Ishikawa (cell line): ENCODE results near the gene HOXA2.

ENCODE experiments used
- CEBPB ChIP-seq: IDR thresholded peaks from 2 replicates; pipeline ENCODE4 v1.6.1; 2012
- CREB1 ChIP-seq: IDR thresholded peaks from 2 replicates; pipeline ENCODE4 v1.6.1; 2012; ENCODE audit warnings: low read depth
- EGR1 ChIP-seq: IDR thresholded peaks from 2 replicates; pipeline ENCODE4 v1.6.1; 2012
- EP300 ChIP-seq: IDR thresholded peaks from 2 replicates; pipeline ENCODE4 v1.6.1; 2012; ENCODE audit warnings: borderline replicate concordance
- FOXM1 ChIP-seq: IDR thresholded peaks from 2 replicates; pipeline ENCODE4 v1.6.1; 2012; ENCODE audit warnings: low read depth, borderline replicate concordance
- MAX ChIP-seq: IDR thresholded peaks from 2 replicates; pipeline ENCODE4 v1.6.1; 2012
- NFIC ChIP-seq: IDR thresholded peaks from 2 replicates; pipeline ENCODE4 v1.6.1; 2012
- RAD21 ChIP-seq: IDR thresholded peaks from 2 replicates; pipeline ENCODE4 v1.6.1; 2012; ENCODE audit warnings: low read depth
- REST ChIP-seq: IDR thresholded peaks from 2 replicates; pipeline ENCODE4 v1.6.1; 2012; ENCODE audit warnings: low read depth, mild to moderate bottlenecking
- TAF1 ChIP-seq: IDR thresholded peaks from 2 replicates; pipeline ENCODE4 v1.6.1; 2012; ENCODE audit warnings: low read depth, mild to moderate bottlenecking
- TCF12 ChIP-seq: IDR thresholded peaks from 2 replicates; pipeline ENCODE4 v1.6.1; 2012; ENCODE audit warnings: low read depth
- TEAD4 ChIP-seq: IDR thresholded peaks from 2 replicates; pipeline ENCODE4 v1.6.1; 2012
- USF1 ChIP-seq: IDR thresholded peaks from 2 replicates; pipeline ENCODE4 v1.6.1; 2012
- YY1 ChIP-seq: IDR thresholded peaks from 2 replicates; pipeline ENCODE4 v1.6.1; 2012; ENCODE audit warnings: low read depth
- ZBTB7A ChIP-seq: IDR thresholded peaks from 2 replicates; pipeline ENCODE4 v1.6.1; 2012; ENCODE audit warnings: low read depth

Gene HOXA2

GRCh38 chr7:27096768-27097514 lies 5.5 kb downstream of the HOXA2 start:
- TF ChIP-seq FOXM1 (no peak), TEAD4 (no peak), NFIC (no peak), CREB1 (0 out of 2 replicates have a peak, but pooled peaks have one; percentile 40), ZBTB7A (peak; percentile 66; the same call in 1 of the 2 replicates), TAF1 (peak; percentile 43; the same call in 1 of the 2 replicates), TCF12 (no peak), CEBPB (no peak), USF1 (no peak), EP300 (no peak), EGR1 (peak; percentile 47; the same call in 1 of the 2 replicates), MAX (no peak; the same call in 1 of the 2 replicates), RAD21 (no peak), YY1 (no peak), REST (no peak)

- TF ChIP-seq TAF1 (peak; percentile 53; the same call in 1 of the 2 replicates), TEAD4 (peak; percentile 41; the same call in 1 of the 2 replicates), CREB1 (no peak), ZBTB7A (peak; percentile 88; the same call in 1 of the 2 replicates), USF1 (peak; percentile 96), TCF12 (0 out of 2 replicates have a peak, but pooled peaks have one; percentile 33), FOXM1 (no peak), RAD21 (peak; percentile 16; the same call in 1 of the 2 replicates), MAX (0 out of 2 replicates have a peak, but pooled peaks have one; percentile 6)
Measured at GRCh38 chr7:27095897-27096767, 6.4 kb downstream of the HOXA2 start, which contains the start of gene HOXA1. HOXA1 (minus strand) TSS chr7:27096000; CDS start chr7:27095912, 88 bp downstream.

- no peak for TF ChIP-seq USF1
- no peak for TF ChIP-seq YY1
- no peak for TF ChIP-seq CREB1
- TF ChIP-seq TCF12, result no peak
- TF ChIP-seq TEAD4, result no peak
- TF ChIP-seq EGR1, result no peak
- TF ChIP-seq TAF1, result no peak
- no peak for TF ChIP-seq REST
- no peak for TF ChIP-seq NFIC
- TF ChIP-seq MAX, result no peak
- no peak for TF ChIP-seq CEBPB
- TF ChIP-seq ZBTB7A, result no peak
- TF ChIP-seq EP300, result no peak
- no peak for TF ChIP-seq FOXM1
- no peak for TF ChIP-seq RAD21
Measured at GRCh38 chr7:27095050-27095896, 7.2 kb downstream of the HOXA2 start.
